ENCODE measurements around the gene UQCRH. TPM values are rescaled to one million over a fixed set of nuclear protein-coding genes. Genes with fewer than 3 reads are reported as not detected.

The UQCRH gene
- total and polyA plus RNA-seq, 2 of the 4 experiments (the other 2 are of a cell fraction) = 347 to 736 TPM

- H4K91ac ChIP-seq (ENCODE audit: insufficient read depth, low read depth, low read length) = no peak overlapping the region
- H3K56ac ChIP-seq (ENCODE audit: extremely low read depth, insufficient read depth, low read length) = no peak overlapping the region
- H2AFZ ChIP-seq (replicated peaks; ENCODE audit: low read length, poor library complexity) = no peak overlapping the region
- no peak overlapping the region for H2BK120ac ChIP-seq (ENCODE audit: low read depth, low read length)
- BruUV-seq (replicated peaks) = no TSS peak
- peak; percentile 65 for ATAC-seq (ENCODE audit: low read depth)
- dilution Hi-C loops (cut with HindIII; ENCODE audit: low sequenced_read_pairs, unreplicated experiment) = no loop called here
- peaks cover 31 to 66% of the 10 kb centered on the region in 2 experiments for H3K79me1 ChIP-seq (ENCODE audit: low read depth in 1 of 2, low read length in 2 of 2)
- CTCF ChIA-PET = interaction anchor here (0.6 to 1.4 kb wide), 2 partner anchors 11 to 65 kb away, joined by 3 read pairs; no protein-coding TSS in a partner anchor
- no peak overlapping the region for H4K5ac ChIP-seq (ENCODE audit: low read depth, low read length)
- no peak overlapping the region; the same call in 1 of the 2 replicates for H3K4ac ChIP-seq (ENCODE audit: low read depth, low read length)
- H3K18ac ChIP-seq (ENCODE audit: low read depth, low read length) = peak overlapping the region; percentile 1; the same call in 1 of the 2 replicates
- H4K8ac ChIP-seq (ENCODE audit: low read depth in 2 of 2, low read length in 2 of 2) = peak overlapping the region in 1 of 2 experiments; percentile 46; a peak in 1 of 4 replicates
- H3K36me3 ChIP-seq (ENCODE audit: control insufficient read depth, insufficient read depth, low read length) = peaks cover 33% of the 10 kb centered on the region
- no peak overlapping the region for H3K9ac ChIP-seq (ENCODE audit: low read depth, low read length)
- H4K20me1 ChIP-seq (ENCODE audit: insufficient read depth, low read length) = peaks cover 30% of the 10 kb centered on the region
- no peak overlapping the region for H2BK20ac ChIP-seq (ENCODE audit: low read depth, low read length)
- peak; percentile 77 for DNase-seq
- peak overlapping the region; percentile 7; the same call in 1 of the 2 replicates for H3K4me2 ChIP-seq (ENCODE audit: low read depth, low read length)
- H3K9me3 ChIP-seq (ENCODE audit: control insufficient read depth, insufficient read depth, low read length) = no peaks in the 10 kb centered on the region
- H2BK15ac ChIP-seq (ENCODE audit: low read depth, low read length) = no peak overlapping the region
- H3K27ac ChIP-seq (ENCODE audit: insufficient read depth, low read length) = peak overlapping the region; percentile 73; the same call in 1 of the 2 replicates
- no peak for TF ChIP-seq MAFK (IDR thresholded peaks at IDR 0.05; ENCODE audit: low read depth, low read length)
- peak; percentile 69 for TF ChIP-seq CEBPB (IDR thresholded peaks at IDR 0.05; ENCODE audit: low read depth, low read length)
- TF ChIP-seq MAZ (IDR thresholded peaks at IDR 0.05; ENCODE audit: borderline replicate concordance, low read depth, low read length) = no peak
- intact Hi-C loops (cut with micrococcal nuclease) = no loop called here
- H2BK5ac ChIP-seq (ENCODE audit: low read depth, low read length, poor library complexity, severe bottlenecking) = peak overlapping the region; percentile 80
- in situ Hi-C loops (cut with MboI; ENCODE audit: low sequenced_read_pairs) = no loop called here
- H3K4me1 ChIP-seq (ENCODE audit: control insufficient read depth, insufficient read depth, low read length) = peaks cover 13% of the 10 kb centered on the region
- H3K27me3 ChIP-seq (ENCODE audit: control insufficient read depth, insufficient read depth, low read length) = no peaks in the 10 kb centered on the region
- WGBS, 2 experiments (ENCODE audit: extremely low coverage in 2 of 2, insufficient read length in 1 of 2) = no CpG with 5 or more reads among the region's 1 CpG
- no peak overlapping the region for H3K4me3 ChIP-seq (ENCODE audit: insufficient read depth, low read depth, low read length)
- H3K23ac ChIP-seq (ENCODE audit: low read depth, low read length) = peak overlapping the region; percentile 17
- H3K14ac ChIP-seq (replicated peaks; ENCODE audit: low read depth, low read length) = peak overlapping the region; percentile 3
- no peak overlapping the region; the same call in 1 of the 2 replicates for H2AK5ac ChIP-seq (ENCODE audit: low read depth, low read length)
- H3K9me1 ChIP-seq (ENCODE audit: insufficient read depth, low read length) = peaks cover 11% of the 10 kb centered on the region
- peak overlapping the region; percentile 10 for H2AK9ac ChIP-seq (replicated peaks; ENCODE audit: low read depth, low read length, poor library complexity)
- POLR2A ChIA-PET (ENCODE audit: unreplicated experiment) = no interaction called here
Observed at GRCh38 chr1:46288485-46289133, 14.9 kb upstream of the UQCRH start.

Data from IMR-90 (cell line).